Neural cell (in vitro differentiated cells): ENCODE results near the gene RESF1. TPM values are rescaled to one million over a fixed set of nuclear protein-coding genes. Genes with fewer than 3 reads are reported as not detected.

Source experiments
- H2AFZ ChIP-seq: fragments of 200-600, 300-800 bp; sonication (generic), shearing (Covaris generic); 2 replicates; pipeline ENCODE4 v1.6.0; 2014; ENCODE audit warnings: low read depth, mild to moderate bottlenecking, antibody characterized with exemption, low read length, moderate library complexity
- H3F3A ChIP-seq: fragments of 200-600 bp; shearing (Covaris generic); 2 replicates; pipeline ENCODE4 v1.6.1; 2016; ENCODE audit warnings: mild to moderate bottlenecking, moderate library complexity, mixed read lengths, antibody characterized with exemption, low read length; ENCODE audit not compliant: insufficient read depth, poor library complexity, severe bottlenecking
- H3K27ac ChIP-seq: fragments of 200-600, 300-800 bp; sonication (generic), shearing (Covaris generic); 2 replicates; pipeline ENCODE4 v1.5.1; 2014; ENCODE audit warnings: mild to moderate bottlenecking, low read length, moderate library complexity
- H3K27me3 ChIP-seq: fragments of 300-800, 200-600 bp; sonication (generic), shearing (Covaris generic); 2 replicates; pipeline ENCODE4 v1.6.0; 2014; ENCODE audit warnings: mild to moderate bottlenecking, low read depth, low read length, moderate library complexity; ENCODE audit not compliant: insufficient read depth
- H3K36me3 ChIP-seq: fragments of 300-800, 200-600 bp; sonication (generic), shearing (Covaris generic); 2 replicates; pipeline ENCODE4 v1.5.1; 2014; ENCODE audit warnings: mild to moderate bottlenecking, antibody characterized with exemption, low read length, moderate library complexity; ENCODE audit not compliant: insufficient read depth
- H3K4me2 ChIP-seq: fragments of 300-800, 200-600 bp; sonication (generic), shearing (Covaris generic); 2 replicates; pipeline ENCODE4 v1.6.0; 2014; ENCODE audit warnings: mild to moderate bottlenecking, low read length
- H3K4me3 ChIP-seq: fragments of 300-800, 200-600 bp; sonication (generic), shearing (Covaris generic); 2 replicates; pipeline ENCODE4 v1.5.1; 2014; ENCODE audit warnings: mild to moderate bottlenecking, low read length, moderate library complexity
- H3K79me2 ChIP-seq: fragments of 200-600 bp; shearing (Covaris generic); replicated peaks from 2 replicates; pipeline ENCODE4 v1.6.0; 2014; ENCODE audit warnings: mild to moderate bottlenecking, low read length, moderate library complexity; ENCODE audit not compliant: insufficient read depth
- H3K9ac ChIP-seq: fragments of 300-800, 200-600 bp; sonication (generic), shearing (Covaris generic); 2 replicates; pipeline ENCODE4 v1.6.1; 2016; ENCODE audit warnings: mild to moderate bottlenecking, low read length, mixed read lengths
- H3K9me2 ChIP-seq: fragments of 200-600 bp; shearing (Covaris generic); 2 replicates; pipeline ENCODE4 v1.6.1; 2016; ENCODE audit warnings: mild to moderate bottlenecking, low read length, mixed read lengths; ENCODE audit not compliant: insufficient read depth
- H3K9me3 ChIP-seq: fragments of 200-600, 300-800 bp; sonication (generic), shearing (Covaris generic); 2 replicates; pipeline ENCODE4 v1.6.1; 2016; ENCODE audit warnings: mild to moderate bottlenecking, mixed run types, low read length, moderate library complexity, mixed read lengths
- H4K20me1 ChIP-seq: fragments of 200-600 bp; shearing (Covaris generic); 2 replicates; pipeline ENCODE4 v1.6.1; 2016; ENCODE audit warnings: mild to moderate bottlenecking, mixed run types; ENCODE audit not compliant: insufficient read depth
- CTCF ChIP-seq: fragments of 450-650 bp; IDR thresholded peaks from 2 replicates; pipeline ENCODE4 v1.5.1; 2014; ENCODE audit warnings: antibody characterized with exemption, mild to moderate bottlenecking, moderate library complexity; ENCODE audit not compliant: poor library complexity, severe bottlenecking
- EP300 ChIP-seq: fragments of 450-650 bp; conservative IDR thresholded peaks from 2 replicates; pipeline ENCODE4 v1.6.1; 2014; ENCODE audit warnings: antibody characterized with exemption, mild to moderate bottlenecking, moderate library complexity; ENCODE audit not compliant: poor library complexity, severe bottlenecking
- EZH2 ChIP-seq: fragments of 200-600, 300-800 bp; shearing (Covaris generic), sonication (generic); IDR thresholded peaks from 2 replicates; pipeline ENCODE4 v1.6.1; 2014; ENCODE audit warnings: antibody characterized with exemption, low read length, borderline replicate concordance, mild to moderate bottlenecking; ENCODE audit not compliant: insufficient read depth, poor library complexity, severe bottlenecking
- MXI1 ChIP-seq: fragments of 450-650 bp; conservative IDR thresholded peaks from 2 replicates; pipeline ENCODE4 v1.6.1; 2014; ENCODE audit warnings: antibody characterized with exemption, mild to moderate bottlenecking; ENCODE audit not compliant: poor library complexity, severe bottlenecking
- POLR2AphosphoS5 ChIP-seq: IDR thresholded peaks from 2 replicates; pipeline ENCODE4 v1.6.1; 2012
- RAD21 ChIP-seq: fragments of 450-650 bp; conservative IDR thresholded peaks from 2 replicates; pipeline ENCODE4 v1.6.1; 2014; ENCODE audit warnings: antibody characterized with exemption, mild to moderate bottlenecking, moderate library complexity
- REST ChIP-seq: IDR thresholded peaks from 2 replicates; pipeline ENCODE4 v1.6.1; 2012; ENCODE audit warnings: borderline replicate concordance
- SMC3 ChIP-seq: fragments of 450-650 bp; conservative IDR thresholded peaks from 2 replicates; pipeline ENCODE4 v1.6.1; 2014; ENCODE audit warnings: antibody characterized with exemption, mild to moderate bottlenecking, moderate library complexity; ENCODE audit not compliant: poor library complexity
- TAF1 ChIP-seq: IDR thresholded peaks from 2 replicates; pipeline ENCODE4 v1.6.1; 2012; ENCODE audit warnings: low read depth
- polyA plus RNA-seq: library from polyadenylated mRNA; depleted of rRNA; stranded (reverse); fragments of >200 nt; gene quantifications from 2 replicates; pipeline ENCODE4 v1.2.3, GENCODE V29; 2014

Gene RESF1
- polyA plus RNA-seq, 1 donor from 2014 or later, result 37.0 TPM

- no peak overlapping the region for H2AFZ ChIP-seq
- H3K4me3 ChIP-seq, result no peak overlapping the region
- H4K20me1 ChIP-seq, result no peaks in the 10 kb centered on the region
- no peak for TF ChIP-seq REST
- TF ChIP-seq EP300, result no peak
- no peak for TF ChIP-seq CTCF
- TF ChIP-seq TAF1, result no peak
- no peak for TF ChIP-seq POLR2AphosphoS5
- no peak for TF ChIP-seq MXI1
- TF ChIP-seq EZH2, result no peak
- no peak for TF ChIP-seq SMC3
- no peak for TF ChIP-seq RAD21
- H3K36me3 ChIP-seq, result peaks cover 10% of the 10 kb centered on the region
- H3K79me2 ChIP-seq, result peaks cover 86% of the 10 kb centered on the region
- no peaks in the 10 kb centered on the region for H3F3A ChIP-seq
- H3K4me2 ChIP-seq, result no peak overlapping the region
- H3K27ac ChIP-seq, result no peak overlapping the region
- H3K9ac ChIP-seq, result no peak overlapping the region
- H3K9me2 ChIP-seq, result no peaks in the 10 kb centered on the region
- no peaks in the 10 kb centered on the region for H3K9me3 ChIP-seq
- H3K27me3 ChIP-seq, result no peaks in the 10 kb centered on the region
Measured at GRCh38 chr12:31965090-31965489, 5.9 kb downstream of the RESF1 start.

GRCh38 chr12:31966558-31967205 is 7.5 kb downstream of the RESF1 start:
- Histone ChIP-seq H3K79me2 (peaks cover 85% of the 10 kb centered on the region), H4K20me1 (no peaks in the 10 kb centered on the region), H2AFZ (no peak overlapping the region), H3K4me2 (no peak overlapping the region), H3K4me3 (no peak overlapping the region), H3K27me3 (no peaks in the 10 kb centered on the region), H3F3A (no peaks in the 10 kb centered on the region), H3K9me3 (peaks cover 4% of the 10 kb centered on the region), H3K27ac (no peak overlapping the region), H3K36me3 (peaks cover 26% of the 10 kb centered on the region), H3K9ac (no peak overlapping the region), H3K9me2 (no peaks in the 10 kb centered on the region)
- no peak for TF ChIP-seq RAD21
- TF ChIP-seq EP300, result no peak
- no peak for TF ChIP-seq EZH2
- TF ChIP-seq CTCF, result no peak
- TF ChIP-seq TAF1, result no peak
- TF ChIP-seq POLR2AphosphoS5, result no peak
- no peak for TF ChIP-seq SMC3
- TF ChIP-seq REST, result no peak
- no peak for TF ChIP-seq MXI1
